IPS DF 4.7 (cell line): ENCODE results near the gene AUH.

Experiments
- DNase-seq: peaks from one replicate; pipeline ENCODE4 v3.0.0-alpha.2; 2013; ENCODE audit warnings: low spot score; ENCODE audit errors: extremely low read depth

AUH gene

DNA sequence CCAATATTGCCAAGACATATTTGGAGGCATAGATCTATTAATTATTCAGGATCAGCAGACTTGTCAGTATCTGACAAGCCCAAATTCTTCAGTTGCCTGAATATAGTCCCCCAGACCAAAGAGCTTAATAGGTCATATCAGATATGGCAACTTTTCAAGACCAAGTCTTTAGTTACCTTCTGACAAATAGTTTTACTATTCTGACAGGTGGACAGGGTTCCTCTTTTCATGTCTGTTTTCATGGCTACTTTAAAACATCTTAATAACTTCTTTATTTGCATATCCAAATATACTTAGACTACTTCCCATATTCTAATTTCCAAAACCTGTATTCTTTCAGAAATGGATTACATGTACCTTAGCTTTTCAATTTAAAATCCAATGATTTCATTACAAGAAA lies 65.4 kb downstream of the AUH start:
- no peak for DNase-seq

- no peak for DNase-seq
Observed at GRCh38 chr9:91295357-91295756, 66.4 kb downstream of the AUH start.

- no peak for DNase-seq
Observed at GRCh38 chr9:91291866-91292265, 69.9 kb downstream of the AUH start.

GRCh38 chr9:91289244-91289643 lies 72.5 kb downstream of the AUH start:
- no peak for DNase-seq

GRCh38 chr9:91285729-91286353 lies 75.9 kb downstream of the AUH start:
- no peak for DNase-seq

DNA sequence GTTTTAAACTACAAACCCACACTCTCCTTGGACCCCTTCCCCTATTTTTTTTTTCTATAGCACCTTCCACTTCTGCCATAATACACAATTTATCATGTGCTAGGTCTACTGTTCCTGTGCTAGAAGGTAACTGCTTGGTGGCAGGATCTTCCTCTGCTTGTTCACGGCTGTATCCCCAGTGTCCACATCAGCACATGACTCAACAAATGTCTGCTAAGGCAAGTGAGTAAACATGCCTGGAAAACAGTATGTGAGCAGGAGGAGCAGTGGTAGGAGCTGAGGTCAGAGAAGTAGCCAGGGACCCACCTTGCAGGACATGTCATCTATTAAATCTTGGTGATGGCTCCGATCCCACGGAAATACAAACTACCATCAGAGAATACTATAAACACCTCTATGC lies 79.4 kb downstream of the AUH start:
- DNase-seq: no peak

DNA sequence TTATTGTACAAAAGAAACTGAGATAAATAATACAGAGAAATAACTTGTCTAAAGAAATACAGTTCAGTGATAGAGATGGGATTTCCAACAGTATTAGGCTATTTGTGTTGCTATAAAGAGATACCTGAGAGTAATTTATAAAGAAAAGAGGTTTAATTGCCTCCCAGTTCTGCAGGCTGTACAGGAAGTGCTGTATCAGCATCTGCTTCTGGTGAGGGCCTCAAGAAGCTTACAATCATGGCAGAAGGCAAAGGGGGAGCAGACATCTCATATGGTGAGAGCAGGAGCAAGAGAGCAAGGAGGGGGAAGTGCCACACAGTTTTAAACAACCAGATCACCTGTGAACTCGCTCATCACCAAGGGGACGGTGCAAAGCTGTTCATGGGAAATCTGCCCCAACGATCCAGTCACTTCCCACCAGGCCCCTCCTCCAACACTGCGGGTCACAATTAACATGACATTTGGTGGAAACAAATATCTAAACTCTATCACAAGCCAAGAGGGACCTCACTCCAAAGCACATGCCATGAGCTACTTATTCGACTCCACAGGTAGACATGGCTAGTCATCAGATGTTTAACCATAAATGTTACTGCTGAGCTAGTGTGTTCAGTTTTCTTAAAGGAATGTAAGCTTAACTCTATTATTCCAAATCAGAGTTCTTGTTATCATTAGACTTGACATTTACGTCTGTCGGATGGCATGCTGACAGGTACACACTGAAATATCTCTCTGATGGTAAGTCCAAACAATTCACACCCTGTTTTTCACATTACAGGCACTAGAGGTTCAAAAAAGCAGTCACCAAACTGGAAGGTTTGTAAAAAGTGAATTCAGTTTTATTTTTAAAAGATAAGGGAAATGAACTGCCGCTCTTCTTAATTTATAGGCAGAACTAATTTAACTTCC lies 82.2 kb downstream of the AUH start:
- DNase-seq: no peak

- DNase-seq: no peak
Observed at GRCh38 chr9:91276513-91276912, 85.2 kb downstream of the AUH start.

- no peak for DNase-seq
Observed at GRCh38 chr9:91275655-91276054, 86.1 kb downstream of the AUH start.

GRCh38 chr9:91274949-91275492 lies 86.7 kb downstream of the AUH start:
- no peak for DNase-seq

- no peak for DNase-seq
Observed at GRCh38 chr9:91273853-91274552, 87.7 kb downstream of the AUH start.

- DNase-seq: no peak
Observed at GRCh38 chr9:91271156-91271555, 90.6 kb downstream of the AUH start.

- DNase-seq: no peak
Observed at GRCh38 chr9:91269907-91270491, 91.7 kb downstream of the AUH start.

DNA sequence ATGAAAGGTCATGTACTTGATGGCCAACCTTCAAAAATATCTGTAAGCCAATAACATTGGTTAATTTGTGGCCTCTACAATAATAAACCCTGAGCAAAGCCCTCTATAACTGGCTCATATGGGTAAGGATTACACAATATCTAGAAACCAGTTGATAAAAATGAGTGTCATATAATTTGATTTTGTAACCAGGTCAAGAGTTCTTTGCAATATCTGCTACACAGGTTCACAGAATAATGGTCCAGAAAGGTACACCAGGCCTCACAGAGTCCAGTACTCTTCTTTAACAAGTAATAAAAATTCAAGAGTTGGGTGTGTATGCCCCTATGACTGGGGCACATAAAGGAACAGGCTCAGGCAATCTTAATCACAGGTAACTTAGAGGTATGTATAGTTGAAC lies 95.3 kb downstream of the AUH start:
- DNase-seq: no peak

- DNase-seq: no peak
Observed at GRCh38 chr9:91265514-91265913, 96.2 kb downstream of the AUH start.

DNA sequence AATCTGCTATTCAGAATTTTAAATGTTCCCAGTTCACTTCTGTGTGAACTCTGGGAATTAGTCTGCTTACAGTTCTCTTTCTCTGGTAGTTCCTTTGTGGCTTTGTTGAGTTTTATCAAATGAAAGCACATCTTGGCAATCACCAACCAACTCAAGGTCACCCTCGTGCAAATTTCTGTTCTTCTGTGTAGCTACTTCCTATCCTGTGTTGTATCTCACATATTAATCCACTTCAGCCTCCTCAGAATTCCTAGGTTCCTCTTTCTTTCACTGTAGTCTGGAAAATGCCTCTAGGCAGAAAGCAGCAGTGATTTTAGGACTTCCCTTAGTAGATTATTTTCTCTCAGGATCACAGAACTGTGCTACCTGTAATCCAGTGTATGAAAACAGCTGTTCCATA lies 100.3 kb downstream of the AUH start:
- no peak for DNase-seq

DNA sequence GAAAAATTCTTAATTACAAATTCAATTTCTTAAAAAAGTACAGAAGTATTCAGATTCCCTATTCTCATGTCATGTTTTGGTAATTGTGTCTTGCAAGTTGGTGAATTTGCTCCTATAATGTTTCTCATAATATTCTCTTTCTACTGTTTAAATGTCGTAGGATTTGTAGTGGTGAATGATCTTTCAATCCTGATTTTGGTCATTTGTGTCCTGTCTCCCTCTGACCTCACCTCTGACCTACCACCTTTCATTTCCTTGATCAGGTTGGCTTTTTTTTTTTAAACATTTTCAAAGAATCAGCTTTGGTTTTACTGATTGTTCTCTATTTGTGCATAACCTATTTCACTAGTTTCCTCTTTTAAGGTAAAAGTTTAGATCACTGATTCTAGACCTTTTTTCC lies 102.6 kb downstream of the AUH start:
- no peak for DNase-seq

GRCh38 chr9:91258451-91258850 lies 103.3 kb downstream of the AUH start:
- no peak for DNase-seq

- no peak for DNase-seq
Observed at GRCh38 chr9:91256235-91256634, 105.5 kb downstream of the AUH start.

DNA sequence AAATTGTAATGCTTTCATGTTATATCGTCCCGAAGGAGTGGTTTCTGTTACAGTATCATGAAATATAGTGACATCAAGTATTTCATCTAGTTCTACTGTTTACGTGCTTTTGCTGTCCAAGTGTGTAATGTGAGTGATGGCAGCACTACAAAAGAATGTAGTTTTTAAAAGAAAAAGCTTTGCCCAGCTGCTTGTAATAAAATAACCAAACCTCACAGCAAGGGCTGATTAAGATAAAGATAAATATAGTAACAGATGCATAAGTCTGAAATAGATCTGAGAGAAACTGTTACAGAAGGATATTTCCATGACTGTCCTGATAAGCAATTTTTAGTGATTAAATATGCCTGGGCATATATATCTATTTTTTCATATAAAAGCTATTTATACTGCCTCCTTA lies 106.4 kb downstream of the AUH start:
- no peak for DNase-seq

GRCh38 chr9:91253488-91253887 lies 108.2 kb downstream of the AUH start:
- DNase-seq: no peak

GRCh38 chr9:91248707-91249106 lies 113.0 kb downstream of the AUH start:
- DNase-seq: no peak
